HG02763 (cell line): ENCODE measurements around the gene NLRP9.
A peak's percentile ranks its signal among the peaks of the same experiment; 100 is the strongest.

ENCODE experiments used
- ATAC-seq: cut with Tn5 transposase; IDR thresholded peaks from one replicate; pipeline ENCODE4 v1.9.1; 2021; ENCODE audit warnings: mild to moderate bottlenecking, moderate library complexity; ENCODE audit not compliant: unreplicated experiment

Gene NLRP9

GRCh38 chr19:55689411-55690108 lies 48.6 kb downstream of the NLRP9 start:
- no peak for ATAC-seq

GRCh38 chr19:55688422-55689218 lies 49.6 kb downstream of the NLRP9 start:
- ATAC-seq = no peak

- ATAC-seq = no peak
These were observed 50.7 kb downstream of the NLRP9 start for GRCh38 chr19:55687281-55688201.

- no peak for ATAC-seq
These were observed 51.7 kb downstream of the NLRP9 start for GRCh38 chr19:55686311-55687050.

GRCh38 chr19:55685776-55686175 lies 52.4 kb downstream of the NLRP9 start:
- ATAC-seq = no peak

- ATAC-seq = no peak
These were observed 53.1 kb downstream of the NLRP9 start for GRCh38 chr19:55684946-55685681.

GRCh38 chr19:55683449-55684261 lies 54.5 kb downstream of the NLRP9 start:
- ATAC-seq = no peak

- no peak for ATAC-seq
These were observed 56.8 kb downstream of the NLRP9 start for GRCh38 chr19:55681131-55682092.

- no peak for ATAC-seq
These were observed 57.7 kb downstream of the NLRP9 start for GRCh38 chr19:55680339-55681130.

GRCh38 chr19:55679343-55680257 lies 58.6 kb downstream of the NLRP9 start:
- ATAC-seq = no peak

GRCh38 chr19:55678121-55678671 lies 60.0 kb downstream of the NLRP9 start:
- ATAC-seq = peak; percentile 50

GRCh38 chr19:55677572-55678028 lies 60.6 kb downstream of the NLRP9 start:
- no peak for ATAC-seq

- ATAC-seq = no peak
These were observed 61.2 kb downstream of the NLRP9 start for GRCh38 chr19:55676889-55677505.

GRCh38 chr19:55676383-55676782 lies 61.8 kb downstream of the NLRP9 start:
- no peak for ATAC-seq

- ATAC-seq = no peak
These were observed 62.4 kb downstream of the NLRP9 start for GRCh38 chr19:55675661-55676354.
